WTC11 (cell line): ENCODE measurements around the gene SH3RF2. TPM values are rescaled to one million over a fixed set of nuclear protein-coding genes. Genes with fewer than 3 reads are reported as not detected.

Experiments used
- ATAC-seq: fragments of 200-7000 bp; cut with Tn5 transposase; 2 replicates; pipeline ENCODE4 v1.10.0; 2021; ENCODE audit warnings: mild to moderate bottlenecking, moderate library complexity
- CTCF ChIA-PET: fragments of 300-600 bp; sonication (Branson Sonifier 250); formaldehyde crosslinking; loops from one replicate; lab custom pipeline; 2021; ENCODE audit warnings: antibody characterized with exemption; lab: Charles Lee
- POLR2A ChIA-PET: fragments of 350-600 bp; sonication (Branson Sonifier 250); formaldehyde crosslinking; loops from one replicate; lab custom pipeline; 2021; ENCODE audit warnings: antibody characterized with exemption; lab: Charles Lee
- DNase-seq: peaks from one replicate; pipeline ENCODE4 v3.0.0; 2021; ENCODE audit warnings: low spot score
- H3K27ac Mint-ChIP-seq: 2 replicates; pipeline ENCODE4 v1.8.0; 2021; ENCODE audit warnings: mixed read lengths
- H3K27me3 Mint-ChIP-seq: 2 replicates; pipeline ENCODE4 v1.8.0; 2021; ENCODE audit warnings: low read depth, mild to moderate bottlenecking, moderate library complexity, mixed read lengths
- H3K36me3 Mint-ChIP-seq: 2 replicates; pipeline ENCODE4 v1.8.0; 2021; ENCODE audit warnings: mixed read lengths
- H3K4me1 Mint-ChIP-seq: 2 replicates; pipeline ENCODE4 v1.8.0; 2022; ENCODE audit warnings: mixed read lengths
- H3K4me3 Mint-ChIP-seq: 2 replicates; pipeline ENCODE4 v1.8.0; 2021; ENCODE audit warnings: mild to moderate bottlenecking, moderate library complexity, mixed read lengths
- H3K9me3 Mint-ChIP-seq: 2 replicates; pipeline ENCODE4 v1.8.0; 2021; ENCODE audit warnings: mixed read lengths
- AFF4 ChIP-seq: sonication (generic); formaldehyde crosslinking; IDR thresholded peaks from 2 replicates; pipeline ENCODE4 v1.8.1; 2023; ENCODE audit warnings: mild to moderate bottlenecking, missing genetic modification reagents, borderline replicate concordance
- ATF6 ChIP-seq: sonication (generic); formaldehyde crosslinking; IDR thresholded peaks from 2 replicates; pipeline ENCODE4 v1.8.1; 2023; ENCODE audit warnings: mild to moderate bottlenecking, missing genetic modification reagents
- E2F4 ChIP-seq: sonication (generic); formaldehyde crosslinking; IDR thresholded peaks from 2 replicates; pipeline ENCODE4 v1.8.1; 2022; ENCODE audit warnings: low read depth, mild to moderate bottlenecking, moderate library complexity, missing genetic modification reagents, borderline replicate concordance
- ESRRA ChIP-seq: sonication (generic); formaldehyde crosslinking; IDR thresholded peaks from 2 replicates; pipeline ENCODE4 v1.8.1; 2022; ENCODE audit warnings: mild to moderate bottlenecking, missing genetic modification reagents, borderline replicate concordance
- ETV6 ChIP-seq: sonication (generic); formaldehyde crosslinking; IDR thresholded peaks from 2 replicates; pipeline ENCODE4 v1.8.1; 2022; ENCODE audit warnings: mild to moderate bottlenecking, missing genetic modification reagents
- MYBL2 ChIP-seq: sonication (generic); formaldehyde crosslinking; IDR thresholded peaks from 2 replicates; pipeline ENCODE4 v1.8.1; 2023; ENCODE audit warnings: mild to moderate bottlenecking, moderate library complexity, missing genetic modification reagents
- NFE2L1 ChIP-seq: sonication (generic); formaldehyde crosslinking; IDR thresholded peaks from 2 replicates; pipeline ENCODE4 v1.8.1; 2023; ENCODE audit warnings: missing genetic modification reagents
- ZMAT4 ChIP-seq: fragments of 250-450 bp; sonication (Bioruptor Pico); IDR thresholded peaks from 2 replicates; pipeline ENCODE4 v1.9.0; 2021; ENCODE audit warnings: mild to moderate bottlenecking
- ZNF219 ChIP-seq: sonication (generic); formaldehyde crosslinking; IDR thresholded peaks from 2 replicates; pipeline ENCODE4 v1.8.0; 2023; ENCODE audit warnings: missing genetic modification reagents, mild to moderate bottlenecking, borderline replicate concordance
- ZNF281 ChIP-seq: sonication (generic); formaldehyde crosslinking; IDR thresholded peaks from 2 replicates; pipeline ENCODE4 v1.8.0; 2023; ENCODE audit warnings: mild to moderate bottlenecking, missing genetic modification reagents
- ZNF425 ChIP-seq: fragments of 250-450 bp; sonication (Bioruptor Pico); conservative IDR thresholded peaks from 2 replicates; pipeline ENCODE4 v1.9.0; 2021; ENCODE audit warnings: mild to moderate bottlenecking
- total RNA-seq: library from RNA; stranded (reverse); gene quantifications from 3 replicates; pipeline ENCODE4 v1.2.3, GENCODE V29; 2021

The SH3RF2 gene
- total RNA-seq, 1 experiment from 2014 or later = 0.83 TPM

GRCh38 chr5:145906401-145906800 is 30.0 kb upstream of the SH3RF2 start:
- no peak for TF ChIP-seq E2F4
- TF ChIP-seq ATF6 (CRISPR knock-in tag) = no peak
- no peak for TF ChIP-seq ETV6 (CRISPR knock-in tag)
- TF ChIP-seq ESRRA (CRISPR knock-in tag) = no peak
- TF ChIP-seq AFF4 = no peak
- no peak for TF ChIP-seq ZNF425 (CRISPR knock-in tag)
- TF ChIP-seq NFE2L1 = no peak
- TF ChIP-seq ZNF281 (CRISPR knock-in tag) = no peak
- TF ChIP-seq ZMAT4 (CRISPR knock-in tag) = no peak
- TF ChIP-seq ZNF219 (CRISPR knock-in tag) = no peak
- TF ChIP-seq MYBL2 (CRISPR knock-in tag) = no peak
- Mint-ChIP-seq H3K36me3 (no peaks in the 10 kb centered on the region), H3K27me3 (no peaks in the 10 kb centered on the region), H3K27ac (no peak overlapping the region), H3K4me1 (peaks cover 4% of the 10 kb centered on the region), H3K9me3 (no peaks in the 10 kb centered on the region), H3K4me3 (no peak overlapping the region)
- CTCF ChIA-PET = no interaction called here
- no peak for ATAC-seq
- DNase-seq = no peak
- POLR2A ChIA-PET = no interaction called here
